SHP77 (cell line): ENCODE data around the gene MICU1.
"Not testable (repeated sequence)": the region's sequence is repeated elsewhere in the genome, so short reads cannot be mapped to it uniquely, and the experiment has no call there.

Source experiments
- DNase-seq, 2 experiments: peaks; one replicate each; lab custom pipeline; 2025; lab: John Stamatoyannopoulos, UW

The MICU1 gene

DNA sequence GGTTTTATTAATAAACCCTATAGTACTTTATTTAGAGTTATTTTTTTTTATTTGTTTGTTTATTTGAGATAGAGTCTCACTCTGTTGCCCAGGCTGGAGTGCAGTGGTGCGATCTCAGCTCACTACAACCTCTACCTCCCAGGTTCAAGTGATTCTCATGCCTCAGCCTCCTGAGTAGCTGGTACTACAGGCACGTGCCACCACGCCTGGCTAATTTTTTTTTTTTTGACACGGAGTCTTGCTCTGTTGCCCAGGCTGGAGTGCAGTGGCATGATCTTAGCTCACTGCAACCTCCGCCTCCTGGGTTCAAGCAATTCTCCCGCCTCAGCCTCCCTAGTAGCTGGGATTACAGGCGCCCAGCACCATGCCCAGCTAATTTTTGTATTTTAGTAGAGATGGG lies 279.8 kb downstream of the MICU1 start:
- DNase-seq: not testable (repeated sequence)

DNA sequence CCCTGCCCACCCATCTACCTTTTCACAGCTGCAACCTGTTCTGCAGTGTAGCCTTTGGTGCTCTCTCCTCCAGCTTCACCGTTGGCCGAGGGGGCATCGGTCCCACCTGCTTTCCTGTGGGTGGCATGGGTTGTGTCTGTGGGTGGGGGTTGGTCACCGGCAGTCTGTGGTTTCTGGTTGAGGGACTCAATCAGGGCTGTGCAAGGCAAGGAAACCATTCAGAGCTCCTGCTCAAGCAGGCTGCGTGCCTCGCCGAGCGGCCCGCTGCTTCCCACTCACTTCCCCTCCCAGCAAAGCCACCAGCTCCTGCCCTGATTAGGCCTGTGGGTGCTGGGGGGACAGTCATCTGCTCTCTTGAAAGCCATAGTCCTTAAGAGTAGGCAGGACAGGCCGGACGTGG lies 280.9 kb downstream of the MICU1 start:
- no peak for DNase-seq

DNA sequence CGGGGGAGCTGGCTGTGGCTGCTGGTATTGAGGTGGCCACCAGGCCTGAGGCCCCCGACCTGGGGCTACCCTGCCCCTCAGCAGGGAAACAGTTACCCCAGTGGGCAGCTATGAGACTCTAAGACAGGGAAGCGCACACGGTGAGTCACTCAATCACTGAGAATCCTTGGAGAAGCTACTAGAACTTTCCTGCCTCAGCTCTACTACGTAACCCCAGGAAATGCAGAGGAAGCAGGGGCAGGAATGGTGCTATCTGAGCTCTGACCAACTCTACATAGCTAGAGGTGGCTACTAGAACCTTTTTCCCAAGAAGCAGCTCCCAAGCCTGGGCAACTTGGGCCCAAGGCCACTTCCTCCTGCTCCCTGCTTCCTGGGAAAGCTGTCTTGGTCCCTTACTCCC lies 283.0 kb downstream of the MICU1 start:
- no peak for DNase-seq

DNA sequence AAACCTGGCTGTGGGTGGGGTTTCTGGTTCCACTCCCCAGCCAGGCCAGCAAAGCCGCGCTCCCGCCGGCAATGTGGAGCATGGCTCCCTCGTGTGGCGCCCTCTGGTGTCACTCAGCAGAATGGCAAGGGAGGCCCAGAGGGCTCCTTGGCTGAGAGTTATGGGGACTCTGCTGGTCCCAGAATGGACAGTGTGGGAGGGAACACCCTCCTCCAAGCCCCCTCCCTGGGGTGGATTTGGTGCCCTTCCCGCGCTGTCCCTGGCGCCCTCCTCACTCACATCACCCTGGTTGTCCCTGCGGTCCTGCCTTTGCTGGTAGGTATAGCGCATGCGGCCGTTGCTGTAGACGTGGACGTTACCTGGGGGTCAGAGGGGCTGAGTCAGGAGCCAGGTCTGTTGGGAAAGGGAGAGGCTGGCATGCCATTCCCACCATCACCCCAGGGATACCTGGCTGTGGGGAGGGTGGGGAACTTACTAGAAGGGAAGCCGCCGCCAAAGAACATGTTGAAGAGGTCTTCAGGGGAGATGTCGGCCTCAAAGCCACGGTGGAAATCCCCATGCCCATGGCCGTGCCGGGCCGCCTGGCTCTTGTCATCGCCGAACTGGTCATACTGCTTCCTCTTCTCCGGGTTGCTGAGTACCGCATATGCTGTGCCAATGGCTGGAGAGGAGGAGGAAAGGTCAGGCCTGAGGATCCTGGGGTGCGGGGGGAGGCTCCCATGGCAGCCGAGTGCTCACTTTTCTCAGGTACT lies 285.2 kb downstream of the MICU1 start:
- DNase-seq: no peak

DNA sequence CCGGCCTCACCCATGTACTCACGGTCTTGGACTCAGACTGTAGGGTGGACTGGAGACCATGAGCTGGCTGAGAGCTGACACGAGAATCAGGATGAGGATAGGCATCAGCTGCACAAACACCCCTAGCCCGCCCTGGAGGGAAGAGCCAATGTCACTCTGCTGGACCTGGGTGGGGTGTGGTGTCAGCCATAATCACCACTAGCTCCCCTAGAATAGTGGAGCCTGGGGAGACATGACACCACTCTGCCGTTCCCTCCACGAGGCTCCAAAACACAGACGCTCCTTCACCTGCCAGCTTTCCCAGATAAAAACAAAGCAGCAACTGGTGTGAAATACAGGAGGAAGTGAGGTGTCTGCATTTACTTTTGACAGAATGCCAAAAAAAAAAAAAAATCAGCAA lies 287.7 kb downstream of the MICU1 start:
- no peak for DNase-seq

DNA sequence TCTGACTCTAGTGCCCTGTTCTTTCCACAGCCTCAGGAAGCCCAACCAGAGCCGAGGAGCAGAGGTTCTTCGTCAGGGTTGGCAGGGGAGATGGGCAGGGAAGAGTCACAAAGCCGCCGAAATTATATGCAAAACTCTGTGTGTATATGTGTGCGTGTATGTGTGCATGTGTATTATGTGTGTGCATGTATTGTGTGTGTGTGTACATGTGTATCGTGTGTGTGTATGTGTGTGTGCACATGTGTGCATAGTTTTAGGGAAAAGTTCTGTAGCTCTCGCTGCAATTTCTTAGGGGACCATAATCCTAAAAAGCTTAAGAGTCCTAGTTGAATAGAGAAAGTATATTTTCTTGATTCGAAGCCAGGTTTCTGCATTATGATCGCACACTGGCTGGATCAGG lies 288.2 kb downstream of the MICU1 start:
- no peak for DNase-seq

DNA sequence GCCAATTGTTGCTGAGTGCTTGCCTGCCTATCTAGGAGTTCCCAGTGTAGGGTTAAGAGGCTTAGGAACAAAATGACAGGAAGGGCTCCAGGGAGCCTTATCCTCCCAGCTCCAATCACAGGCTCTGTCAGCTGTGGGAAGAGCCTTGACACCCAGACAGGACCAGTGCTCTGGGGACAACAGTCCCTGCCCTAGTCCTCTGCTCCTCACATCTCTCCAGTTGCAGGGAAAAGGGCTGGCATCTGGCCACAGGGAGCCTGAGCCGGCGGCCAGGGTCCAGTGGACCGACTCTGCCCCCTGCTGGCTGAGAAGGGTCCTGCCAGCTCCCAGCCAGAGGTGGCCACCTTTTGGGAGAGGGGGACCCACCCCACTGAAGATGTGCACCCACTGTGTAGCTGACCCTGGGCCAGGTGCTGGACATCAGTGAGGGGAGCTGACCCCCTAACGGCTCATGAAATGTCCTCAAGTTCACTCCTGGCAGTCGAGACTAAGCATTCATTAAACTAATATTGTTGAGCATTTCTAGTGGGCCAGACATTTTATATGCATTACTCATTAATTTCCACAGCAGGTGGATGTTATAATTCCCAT lies 288.7 kb downstream of the MICU1 start:
- DNase-seq: peak in 1 of 2 experiments; percentile 39

DNA sequence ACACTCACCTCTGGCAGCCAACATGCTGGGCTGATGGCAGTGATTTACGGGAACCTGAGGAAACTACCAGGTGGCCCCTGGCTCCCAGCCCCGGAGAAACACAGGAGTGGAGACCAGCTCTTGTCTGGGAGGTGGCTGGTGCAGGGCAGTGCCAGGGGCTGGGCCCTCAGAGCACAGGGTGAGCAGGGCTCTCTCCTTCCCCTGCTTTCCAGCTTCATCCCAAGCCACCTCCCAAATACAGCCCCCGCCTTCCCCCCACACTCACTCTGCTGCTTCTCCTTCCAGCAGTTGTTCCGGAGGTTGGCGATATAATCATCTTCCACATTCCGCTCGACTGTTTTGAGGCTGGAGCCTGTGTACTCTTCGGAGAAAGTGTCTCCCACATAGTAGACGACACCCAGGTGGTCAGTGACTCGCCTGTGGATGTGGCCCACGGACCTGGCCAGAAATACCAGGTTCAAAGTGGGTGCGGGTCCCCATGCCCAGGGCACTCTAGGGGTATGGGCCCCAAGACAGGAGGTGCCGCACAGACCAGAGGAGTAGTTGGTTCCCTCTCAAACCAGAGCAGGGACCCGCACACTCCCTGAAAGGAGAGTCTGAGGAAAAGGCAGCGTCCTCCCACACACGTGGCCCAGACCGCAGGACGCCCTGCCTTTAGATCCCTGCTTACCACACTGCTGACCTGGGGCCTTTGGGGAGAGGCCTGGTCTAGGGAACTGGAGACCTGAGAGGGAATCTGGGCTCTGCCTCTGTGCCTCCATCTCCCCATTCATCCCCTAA lies 289.4 kb downstream of the MICU1 start:
- DNase-seq: no peak

DNA sequence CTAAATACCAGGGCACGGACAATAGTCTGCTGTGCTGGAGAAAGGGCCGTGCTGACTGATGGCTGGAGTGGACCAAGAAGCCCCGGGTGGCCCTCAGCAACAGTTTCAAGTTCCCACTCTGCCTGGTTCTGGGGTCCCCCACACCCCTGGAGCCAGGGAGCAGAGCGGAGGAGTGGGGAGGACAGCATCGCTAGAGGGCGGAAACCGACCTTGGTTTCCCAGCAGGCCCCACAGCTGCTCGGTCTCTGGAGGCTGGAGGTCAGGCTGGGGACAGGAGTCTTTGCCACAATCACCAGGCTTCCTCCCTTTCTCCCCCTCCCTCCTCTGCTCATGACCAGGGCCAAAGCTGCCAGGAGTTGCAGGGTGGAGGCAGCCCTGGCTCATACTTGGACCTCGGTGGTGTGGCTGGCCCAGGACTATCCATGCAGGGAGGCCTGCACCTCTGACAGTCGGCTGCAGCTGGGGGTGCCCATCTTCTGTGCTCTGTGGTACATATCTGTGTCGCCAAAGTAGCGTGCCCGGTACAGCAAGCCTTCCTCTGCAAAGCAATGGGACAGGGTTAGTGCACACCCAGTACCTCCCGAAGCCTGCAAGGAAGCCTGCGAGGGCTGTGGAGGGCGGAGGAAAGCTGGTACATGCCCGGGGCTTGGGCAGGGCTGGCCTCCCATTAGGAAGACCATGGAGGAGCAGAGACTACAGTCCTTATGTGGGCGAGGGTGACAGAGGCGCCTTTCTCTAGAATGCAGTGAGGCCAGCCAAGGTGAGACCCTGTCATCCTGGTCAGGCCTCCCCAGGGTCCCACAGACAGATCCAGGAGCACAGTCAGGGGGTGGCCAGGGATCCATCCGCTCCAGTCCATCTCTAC lies 290.3 kb downstream of the MICU1 start:
- no peak for DNase-seq

DNA sequence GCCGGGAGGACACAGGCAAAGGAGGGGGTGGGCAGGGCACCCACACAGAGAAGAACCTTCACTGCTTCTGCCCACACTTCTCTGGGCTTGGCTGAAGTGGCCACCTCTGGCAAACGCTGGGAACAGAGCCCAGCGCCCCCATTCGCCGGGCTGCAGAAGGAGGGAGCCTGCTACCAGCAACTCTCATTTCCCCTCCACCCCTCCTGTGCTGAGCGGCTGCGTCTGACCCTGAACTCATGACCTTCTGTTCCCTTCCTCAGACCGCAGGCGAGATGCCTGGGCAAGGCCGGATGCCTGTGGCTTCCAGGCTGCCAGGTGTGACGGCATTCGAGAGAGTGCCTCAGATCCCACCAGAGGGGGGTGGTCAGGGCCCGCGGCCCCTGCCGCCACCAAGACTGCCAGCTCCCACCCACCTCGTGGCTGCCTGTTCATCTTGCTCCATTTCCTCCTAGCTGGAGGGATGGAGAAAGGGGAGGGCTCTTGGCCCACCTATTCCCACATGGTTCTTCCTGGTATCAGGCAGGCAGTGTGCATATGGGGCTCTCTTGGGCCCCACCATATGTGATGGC lies 291.0 kb downstream of the MICU1 start:
- DNase-seq: no peak

DNA sequence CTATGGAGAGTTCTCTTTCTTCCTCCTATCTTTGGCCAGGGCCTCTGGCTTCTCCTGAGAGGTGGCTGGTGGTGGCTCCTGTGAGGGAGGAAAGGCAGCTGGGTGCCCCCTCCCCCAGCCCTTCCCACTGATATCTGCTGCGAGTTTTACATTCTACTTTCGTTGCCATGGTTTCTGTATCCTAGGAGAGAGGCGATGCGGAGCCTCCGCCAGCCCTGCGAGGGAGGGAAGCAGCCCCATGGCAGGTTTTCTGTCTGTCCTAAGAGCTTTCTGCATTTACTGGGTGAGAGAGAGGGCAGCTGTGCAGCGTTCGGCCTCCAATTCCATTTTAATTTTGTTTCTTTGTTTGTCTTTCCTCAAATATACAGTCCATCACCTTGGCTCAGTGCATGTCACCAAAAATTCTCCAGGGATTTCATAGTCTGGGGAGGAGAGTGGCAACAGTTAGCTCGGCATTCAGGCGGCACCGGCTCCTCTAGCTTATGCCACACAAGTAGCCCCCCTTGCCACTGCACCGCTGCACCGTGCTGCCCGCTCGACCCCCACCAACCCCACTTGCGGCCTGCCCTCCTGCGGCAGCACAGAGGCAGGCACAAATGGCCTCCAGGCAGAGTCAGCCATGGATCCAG lies 291.6 kb downstream of the MICU1 start:
- peak; percentile 50 to 58 for DNase-seq

DNA sequence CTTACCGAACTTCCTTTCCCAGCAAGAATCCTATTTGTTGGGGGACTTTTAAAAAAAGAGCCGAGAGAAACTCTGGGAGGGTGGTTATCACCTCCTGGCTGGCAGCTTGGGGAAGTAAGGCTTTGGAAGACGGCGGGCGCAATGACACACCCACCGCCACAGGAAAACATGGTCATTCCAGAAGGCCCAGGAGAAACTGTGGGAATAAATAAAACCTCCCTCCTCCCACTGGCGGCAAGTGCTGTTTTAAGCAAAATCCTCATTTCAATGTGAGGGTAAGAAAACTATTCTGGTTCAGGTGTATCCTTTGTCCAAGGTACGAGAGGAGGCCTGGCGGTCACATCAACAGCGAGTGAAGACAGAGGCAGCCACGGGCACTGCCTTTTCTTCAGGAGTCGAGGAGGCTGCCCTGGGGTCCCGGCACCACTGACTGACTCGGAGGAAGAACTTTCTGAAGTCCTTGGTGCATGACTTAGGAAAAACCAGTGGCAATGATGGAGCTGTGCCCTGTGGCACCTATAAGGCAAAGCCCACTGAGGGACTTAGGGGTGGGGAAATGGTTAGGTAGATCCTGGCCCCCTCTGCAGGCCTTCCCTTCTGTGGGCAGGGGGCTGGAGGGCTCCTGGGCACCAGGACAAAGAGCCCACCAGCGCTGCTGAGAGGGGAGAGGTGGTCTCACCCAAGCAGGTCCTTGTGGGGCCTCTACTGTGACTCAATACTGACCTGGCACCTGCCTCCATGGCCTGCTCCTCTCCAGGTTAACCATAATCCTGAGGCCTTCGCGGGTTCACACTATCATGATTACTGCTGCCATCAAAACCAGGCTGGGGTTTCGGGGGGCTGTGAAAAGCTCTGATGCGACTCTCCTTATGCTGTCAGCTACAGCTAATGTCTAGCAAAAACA lies 292.5 kb downstream of the MICU1 start:
- DNase-seq: no peak

DNA sequence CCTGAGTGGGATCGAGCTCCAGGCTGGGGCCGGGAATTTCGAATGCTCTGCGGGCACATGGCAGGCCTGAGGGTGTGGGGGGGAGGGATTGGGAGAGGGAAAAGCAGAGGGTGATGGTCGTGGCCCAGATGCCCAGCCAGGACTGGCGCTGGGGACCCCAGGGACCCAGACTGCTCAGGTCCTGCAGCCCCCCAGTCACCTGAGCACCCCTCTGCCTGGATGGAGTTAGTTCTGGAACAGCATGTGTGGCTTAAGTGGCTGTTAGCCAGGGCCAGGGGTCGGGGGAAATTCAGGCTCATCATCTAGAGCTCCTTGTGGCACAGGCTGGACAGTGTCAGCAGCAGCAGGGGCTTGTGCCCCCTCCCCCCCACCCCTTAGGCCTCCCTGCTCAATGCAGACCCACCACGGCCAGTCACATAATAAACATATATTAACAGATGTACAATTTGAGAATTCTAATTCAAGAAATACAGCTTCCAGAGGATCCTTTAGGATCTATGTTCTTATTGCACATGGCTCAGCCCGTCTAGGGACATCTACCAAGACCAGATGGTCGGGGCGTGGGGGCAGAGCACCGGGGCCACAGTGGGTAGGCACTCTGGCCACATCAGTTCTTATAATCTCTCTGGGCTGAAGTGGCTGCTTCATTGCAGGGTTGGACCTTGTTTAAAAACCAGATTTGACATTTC lies 293.3 kb downstream of the MICU1 start:
- DNase-seq: no peak

DNA sequence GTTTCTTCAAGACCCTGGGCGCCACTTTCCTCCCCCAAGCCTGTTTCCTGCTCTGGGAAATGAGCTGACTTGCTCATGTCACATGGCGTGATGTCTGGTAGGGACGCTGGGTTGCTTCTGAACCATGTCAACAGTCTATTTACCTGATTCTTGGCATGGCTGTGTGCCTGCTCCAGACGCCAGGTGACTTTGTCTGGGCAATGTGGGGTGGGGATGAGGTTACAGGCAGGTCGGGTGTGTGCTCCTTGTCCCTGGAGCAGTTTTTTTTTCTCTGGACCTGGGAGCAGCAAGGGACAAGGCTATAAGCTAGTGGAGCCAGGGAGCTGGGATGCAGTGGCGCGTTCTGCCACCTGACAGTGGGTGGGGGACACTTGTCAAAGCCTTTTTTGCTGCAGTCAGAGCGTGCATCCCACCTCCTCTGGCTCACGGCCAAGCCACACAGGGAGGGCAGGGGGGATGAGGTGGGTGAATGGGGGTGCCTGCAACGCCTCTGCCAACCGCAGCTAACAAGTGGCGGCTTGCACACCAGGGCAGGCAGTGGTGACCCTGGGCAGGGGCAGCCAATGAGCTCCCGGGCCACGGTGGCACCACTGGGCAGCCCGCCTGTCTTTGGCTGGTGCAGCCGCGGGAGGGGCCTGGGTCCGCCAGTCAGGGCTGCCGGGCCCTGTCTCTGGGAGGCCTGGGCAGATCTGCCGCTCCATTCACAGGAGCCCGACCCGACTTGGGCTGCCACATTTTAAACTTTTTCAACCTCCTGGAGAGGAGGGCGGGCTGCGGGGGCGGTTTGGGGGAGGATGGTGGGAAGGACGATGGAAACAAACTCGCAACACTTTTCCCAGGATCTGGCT lies 294.1 kb downstream of the MICU1 start:
- DNase-seq: peak; percentile 83 to 85

DNA sequence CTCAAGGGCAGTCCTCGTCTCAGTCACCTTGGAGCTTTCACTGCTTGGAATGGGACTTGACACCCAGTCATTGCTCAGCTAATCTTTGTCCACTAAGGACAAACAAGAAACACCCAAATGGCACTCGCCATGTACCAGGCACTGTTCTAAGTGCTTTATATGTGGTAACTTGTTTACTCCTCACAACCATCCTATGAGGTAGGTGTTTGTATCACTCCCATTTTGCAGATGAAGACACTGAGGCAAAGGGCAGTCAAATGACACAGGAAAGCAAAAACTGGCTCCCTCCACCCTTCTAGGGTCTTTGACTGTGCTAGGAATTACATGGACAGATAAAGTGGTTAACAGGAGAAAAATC lies 295.8 kb downstream of the MICU1 start:
- no peak for DNase-seq

DNA sequence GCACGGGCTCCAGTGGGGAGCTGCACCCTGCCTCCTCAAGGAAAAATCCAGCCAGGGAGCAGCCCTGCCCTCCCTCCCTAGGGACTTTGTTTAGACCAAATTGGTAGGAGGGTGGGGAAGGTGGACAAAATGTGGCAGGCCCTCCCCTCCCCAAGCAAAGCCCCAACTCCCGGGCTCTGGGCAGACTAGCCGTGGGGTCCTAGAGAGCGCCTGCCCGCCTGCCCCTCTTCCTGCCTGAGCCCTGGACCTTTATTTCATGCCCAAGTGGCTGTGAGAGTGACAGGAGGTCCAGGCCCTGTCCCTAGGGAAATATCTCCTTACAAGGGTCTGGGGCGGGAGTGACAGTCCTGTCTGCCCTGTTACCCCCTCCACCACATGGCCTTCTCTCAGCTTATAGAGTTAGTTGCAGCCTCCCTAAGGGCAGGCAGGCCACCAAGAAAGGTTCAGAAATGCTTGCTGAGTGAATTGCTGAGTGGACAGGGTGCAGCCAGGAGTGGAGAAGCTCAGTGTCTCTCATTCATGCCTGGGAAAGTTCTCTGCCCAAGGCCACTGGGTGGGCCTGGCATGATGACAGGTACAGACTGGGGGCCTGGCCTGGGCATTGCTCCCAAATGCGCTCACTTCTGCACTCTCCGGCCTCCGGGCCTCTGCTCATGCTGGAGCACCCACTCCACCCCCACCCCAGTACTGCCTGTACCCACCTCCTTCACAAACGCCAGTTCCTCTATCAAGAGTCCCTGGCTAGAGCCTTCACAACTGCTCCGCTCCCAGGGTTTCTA lies 296.4 kb downstream of the MICU1 start:
- DNase-seq: no peak

DNA sequence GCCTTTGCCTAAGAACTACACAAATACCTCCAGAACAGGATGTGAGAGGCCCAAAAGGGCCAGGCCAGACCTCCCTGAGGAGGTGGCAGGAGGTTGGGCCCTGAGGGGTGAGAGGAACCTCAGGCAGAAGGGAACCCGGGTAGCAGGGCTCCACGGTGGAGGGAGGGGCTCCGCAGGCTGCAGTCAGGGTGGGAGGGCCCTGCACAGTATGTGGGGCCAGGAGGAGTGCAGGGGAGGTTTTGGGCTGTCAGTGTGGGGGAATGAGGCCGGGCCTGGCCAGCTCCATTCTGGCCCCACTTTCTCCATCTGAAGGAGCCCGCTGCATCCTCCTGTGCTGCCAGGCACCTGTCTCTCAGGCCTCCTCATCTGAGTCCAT lies 297.1 kb downstream of the MICU1 start:
- no peak for DNase-seq
